ENCODE measurements around the gene IQCM.

The IQCM gene, protein sequence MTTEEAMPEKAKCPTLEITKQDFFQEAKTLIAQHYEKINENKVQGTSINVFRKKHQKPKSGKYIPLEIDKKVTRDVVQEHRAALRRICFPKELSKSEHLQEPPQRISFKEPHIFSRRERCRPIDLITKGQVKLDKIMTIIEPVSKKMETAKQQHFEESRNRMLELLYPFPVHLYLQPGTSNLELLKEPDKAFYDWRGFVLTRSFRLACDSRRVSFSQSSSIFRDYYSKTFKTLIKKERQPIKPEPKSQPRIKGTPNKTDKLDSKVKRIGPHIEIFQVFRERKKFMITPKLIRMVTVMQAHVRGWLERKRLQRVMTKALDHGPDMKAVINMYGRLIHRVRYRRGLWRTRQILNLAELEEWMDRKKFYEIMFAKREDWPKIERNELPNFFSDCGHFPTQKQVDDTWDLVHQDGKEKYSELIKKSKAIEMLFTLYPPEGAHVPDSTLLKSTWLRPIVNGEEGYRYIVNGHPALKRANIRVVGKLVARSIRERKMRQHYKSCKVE

DNA sequence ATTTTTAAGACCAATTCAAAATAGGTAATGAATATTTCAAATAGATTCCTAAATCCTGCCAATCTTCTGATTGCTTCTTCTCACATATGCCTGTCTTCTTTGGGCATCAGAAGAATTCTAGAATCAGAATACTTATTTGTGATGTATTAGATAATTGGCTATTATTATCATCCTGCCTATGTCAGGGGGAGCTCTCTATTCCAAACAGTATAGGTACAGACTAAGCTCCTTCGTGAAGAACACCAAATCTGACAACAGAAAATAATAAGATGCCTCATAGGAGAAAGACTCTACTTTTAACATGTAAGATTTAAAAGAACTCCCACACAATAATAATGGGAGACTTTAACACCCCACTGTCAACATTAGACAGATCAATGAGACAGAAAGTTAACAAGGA is at the start of gene IQCM:
IQCM (minus strand) TSS at position 101 of the 400 bp plus-strand sequence. CDS start 73,152 bp downstream, outside the sequence.
- no peak for DNase-seq

DNA sequence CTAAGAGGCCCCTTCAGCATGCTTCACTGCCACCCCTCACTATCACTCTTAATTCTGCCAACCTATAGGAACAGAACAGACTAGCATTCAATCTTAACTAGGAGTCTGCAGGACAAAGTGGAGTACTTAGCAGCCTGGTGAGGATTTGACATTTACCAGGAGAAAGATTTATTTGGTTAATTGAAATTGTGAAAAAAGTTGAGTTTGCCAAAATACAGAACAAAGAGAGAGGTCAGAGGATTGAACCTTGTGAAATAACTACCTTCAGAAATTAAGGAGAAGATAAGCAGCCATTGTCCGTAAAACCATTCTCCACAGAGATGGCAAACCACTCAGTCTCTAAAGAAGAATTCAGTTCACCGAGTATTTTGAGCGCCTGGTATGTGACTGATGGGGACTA is 41.8 kb upstream of the IQCM start:
- DNase-seq, result no peak

DNA sequence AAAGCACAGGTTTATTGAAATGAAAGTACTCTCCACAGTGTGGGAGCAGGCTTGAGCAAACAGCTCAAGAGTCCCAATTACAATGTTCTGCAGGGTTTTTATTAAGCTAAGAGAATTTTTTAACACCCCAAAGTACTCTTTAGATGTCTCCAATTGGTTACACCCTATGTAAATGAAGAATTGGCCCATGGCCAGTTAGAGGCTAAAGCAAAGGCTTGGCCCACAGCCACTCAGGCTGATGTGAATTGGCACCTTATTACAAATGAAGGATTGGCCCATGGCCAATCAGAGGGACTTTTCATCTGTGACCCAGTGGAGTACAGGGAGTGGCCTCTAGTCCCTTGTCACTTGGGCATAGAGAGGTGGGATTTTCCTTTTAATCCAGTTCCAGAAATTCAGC is 30.1 kb upstream of the IQCM start:
- peak; percentile 96 for DNase-seq

DNA sequence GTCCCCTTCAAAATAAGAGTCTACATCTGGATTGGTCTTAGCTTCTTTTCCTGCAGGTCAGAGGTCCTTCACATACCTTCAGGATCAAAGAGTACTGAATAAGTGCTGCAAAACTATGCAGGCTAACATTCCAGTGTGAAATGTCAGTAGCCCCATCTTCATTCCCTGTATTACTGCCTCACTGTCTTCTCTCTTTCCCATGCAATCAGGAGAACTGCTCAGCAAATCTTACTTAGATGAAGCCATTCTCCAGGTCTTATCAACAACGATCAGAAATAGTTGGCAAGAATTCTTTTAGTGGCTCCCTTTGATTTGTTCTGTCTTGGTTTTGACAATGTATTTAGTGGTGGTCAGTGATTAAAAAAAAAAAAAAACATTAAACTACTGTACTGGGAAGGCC is 26.0 kb upstream of the IQCM start:
- DNase-seq, result no peak

DNA sequence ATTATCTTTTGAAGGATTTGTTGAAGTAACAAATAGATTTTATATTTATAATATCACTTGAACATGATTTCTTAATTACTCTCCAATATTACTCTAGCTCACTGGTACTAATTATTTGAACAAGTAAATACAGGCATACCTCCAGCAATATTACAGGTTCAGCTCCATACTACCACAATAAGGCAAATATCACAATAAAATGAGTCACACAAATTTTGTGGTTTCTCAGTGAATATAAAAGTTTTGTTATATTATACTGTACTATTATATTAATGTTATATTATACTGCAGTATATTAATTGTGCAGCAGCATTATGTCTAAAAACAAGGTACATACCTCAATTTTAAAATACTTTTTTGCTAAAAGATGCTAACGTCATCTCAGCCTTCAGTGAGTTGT is 22.4 kb upstream of the IQCM start:
- DNase-seq, result no peak

DNA sequence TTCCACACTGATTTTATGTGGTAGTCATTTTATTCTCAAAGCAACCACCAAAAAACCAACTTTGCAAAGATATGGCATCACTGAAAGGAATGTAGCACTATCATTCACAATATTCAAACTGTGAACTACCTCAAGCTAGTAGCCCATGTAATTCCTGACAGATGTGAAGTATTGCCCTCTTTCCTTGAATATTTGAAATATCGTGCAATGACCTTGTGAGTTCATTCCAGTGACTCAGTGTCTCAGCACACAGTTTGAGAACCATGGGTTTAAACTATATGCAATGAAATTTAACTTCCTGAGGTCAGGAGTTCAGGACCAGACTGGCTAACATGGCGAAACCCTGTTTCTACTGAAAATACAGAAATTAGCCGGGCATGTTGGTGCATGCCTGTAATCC is 20.9 kb upstream of the IQCM start:
- DNase-seq, result no peak

DNA sequence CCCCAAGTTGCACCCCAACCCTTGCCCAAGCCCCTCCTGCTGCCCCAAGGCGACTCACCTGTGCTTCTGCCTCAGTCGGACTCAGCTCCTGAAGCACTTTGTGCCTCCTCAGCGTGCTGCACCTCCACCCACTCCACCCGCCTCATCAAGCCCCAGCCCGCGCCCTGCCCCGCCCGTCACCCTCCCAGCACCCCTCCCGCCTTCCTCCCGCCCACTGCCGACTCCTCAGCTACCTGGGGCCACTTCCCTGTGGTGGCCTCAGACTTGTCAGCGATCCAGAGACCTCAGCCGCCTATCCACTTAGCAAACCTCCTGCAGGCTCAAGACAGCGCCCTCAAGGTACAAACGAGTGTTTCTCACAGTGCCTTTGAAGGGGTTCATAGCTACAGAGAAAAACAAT is 19.6 kb upstream of the IQCM start:
- DNase-seq, result no peak

DNA sequence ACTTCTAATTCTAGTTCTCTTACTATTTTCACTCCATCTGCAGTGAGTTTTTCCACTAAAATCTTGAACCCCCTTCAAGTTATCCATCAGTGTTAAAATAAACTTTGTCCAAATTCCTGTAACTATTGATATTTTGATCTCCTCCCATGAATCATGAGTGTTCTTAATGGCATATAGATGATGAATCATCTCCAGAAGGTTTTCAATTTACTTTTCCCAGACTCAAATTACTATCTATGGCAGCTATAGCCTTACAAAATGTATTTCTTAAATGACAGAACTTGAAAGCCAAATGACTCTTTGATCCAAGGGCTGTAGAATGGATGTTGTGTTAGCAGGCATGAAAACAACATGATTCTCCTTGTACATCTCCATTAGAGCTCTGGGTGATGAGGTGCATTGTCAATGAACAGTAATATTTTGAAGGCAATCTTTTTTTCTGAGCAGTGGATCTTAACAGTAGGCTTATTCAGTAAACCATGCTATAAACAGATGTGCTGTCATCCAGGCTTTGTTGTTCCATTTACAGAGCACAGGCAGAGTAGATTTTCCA is 16.1 kb upstream of the IQCM start:
- no peak for DNase-seq

DNA sequence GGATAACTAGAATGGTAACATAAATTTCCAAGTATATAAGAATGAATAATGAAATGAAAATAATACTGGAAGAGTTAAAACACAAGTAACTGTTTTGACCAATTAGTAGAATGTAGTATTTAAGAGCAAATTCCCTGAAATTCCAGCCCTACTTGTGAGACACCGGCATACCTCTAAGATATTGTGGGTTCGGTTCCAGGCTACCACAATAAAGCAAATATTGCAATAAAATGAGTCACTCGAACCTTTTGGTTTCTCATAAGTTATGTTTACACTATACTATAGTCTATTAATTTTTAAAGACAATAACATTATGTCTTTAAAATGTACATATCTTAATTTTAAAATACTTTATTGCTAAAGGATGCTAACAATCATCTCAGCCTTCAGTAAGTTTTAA is 15.2 kb upstream of the IQCM start:
- no peak for DNase-seq

DNA sequence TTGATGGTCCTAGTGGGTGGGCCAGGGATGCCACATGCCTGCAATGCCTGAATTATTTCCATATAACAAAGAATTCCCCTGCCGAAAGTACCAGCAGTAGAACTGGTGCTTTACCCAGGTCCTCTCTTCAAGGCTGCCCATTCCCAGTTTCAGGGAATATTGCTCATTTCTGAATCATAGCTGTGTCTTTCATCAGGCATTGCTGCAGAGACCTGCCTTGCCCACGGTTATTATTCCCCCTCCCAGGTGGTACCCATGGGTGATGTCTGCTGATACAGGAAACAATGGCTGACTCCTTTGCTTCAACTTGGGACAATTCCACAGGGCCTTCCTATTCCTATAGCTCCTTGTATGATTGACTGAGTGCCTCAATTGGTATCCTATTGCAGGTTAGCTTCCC is 9.7 kb upstream of the IQCM start:
- DNase-seq, result no peak

DNA sequence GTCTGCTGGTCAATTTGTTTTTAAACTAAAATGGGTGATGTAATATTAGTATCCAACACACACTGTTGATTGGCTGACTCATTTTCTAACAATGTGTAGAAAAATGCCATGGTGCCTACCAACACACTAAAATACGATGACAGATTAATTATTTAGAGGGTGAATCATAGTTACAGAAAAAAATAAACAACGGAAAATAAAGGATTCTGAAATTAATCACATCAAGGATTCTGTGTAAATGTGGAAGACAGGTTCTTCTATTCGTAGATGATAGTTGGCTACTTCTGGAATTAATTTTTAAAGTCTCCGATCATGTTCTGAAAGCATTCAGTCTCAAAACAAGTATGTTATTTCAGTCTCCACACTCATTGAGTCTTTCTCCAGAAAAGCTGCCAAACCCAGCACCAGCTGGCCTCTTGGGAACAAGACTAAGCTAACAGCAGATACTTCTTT is 8.2 kb upstream of the IQCM start:
- DNase-seq, result no peak

DNA sequence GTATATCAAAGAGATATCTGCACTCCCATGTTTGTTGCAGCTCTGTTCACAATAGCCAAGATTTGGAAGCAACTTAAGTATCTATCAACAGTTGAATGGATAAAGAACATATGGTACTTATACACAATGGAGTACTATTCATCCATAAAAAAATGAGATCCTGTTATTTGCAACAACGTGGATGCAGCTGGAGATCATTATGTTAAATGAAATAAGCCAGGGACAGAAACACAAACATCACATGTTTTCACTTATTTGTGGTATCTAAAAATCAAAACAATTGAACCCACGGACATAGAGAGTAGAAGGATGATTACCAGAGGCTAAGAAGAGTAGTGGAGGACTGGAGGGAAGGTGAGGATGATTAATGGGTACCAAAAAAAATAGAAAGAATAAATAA is 14.2 kb downstream of the IQCM start:
- no peak for DNase-seq

DNA sequence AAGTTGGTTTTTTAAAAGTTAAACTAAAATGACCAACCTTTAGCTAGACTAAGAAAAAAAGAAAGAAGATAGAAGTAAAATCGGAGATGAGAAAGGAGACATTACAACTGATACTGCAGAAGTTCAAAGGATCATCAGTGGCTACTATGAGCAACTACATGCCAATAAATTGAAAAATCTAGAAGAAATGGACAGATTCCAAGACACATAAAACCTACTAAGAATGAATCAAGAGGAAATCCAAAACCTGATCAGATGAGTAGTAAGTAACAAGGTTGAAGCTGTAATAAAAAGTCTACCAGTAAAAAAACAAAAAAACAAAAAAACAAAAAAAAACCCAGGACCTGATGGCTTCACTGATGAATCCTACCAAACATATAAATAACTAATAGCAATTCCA is 16.1 kb downstream of the IQCM start:
- no peak for DNase-seq

DNA sequence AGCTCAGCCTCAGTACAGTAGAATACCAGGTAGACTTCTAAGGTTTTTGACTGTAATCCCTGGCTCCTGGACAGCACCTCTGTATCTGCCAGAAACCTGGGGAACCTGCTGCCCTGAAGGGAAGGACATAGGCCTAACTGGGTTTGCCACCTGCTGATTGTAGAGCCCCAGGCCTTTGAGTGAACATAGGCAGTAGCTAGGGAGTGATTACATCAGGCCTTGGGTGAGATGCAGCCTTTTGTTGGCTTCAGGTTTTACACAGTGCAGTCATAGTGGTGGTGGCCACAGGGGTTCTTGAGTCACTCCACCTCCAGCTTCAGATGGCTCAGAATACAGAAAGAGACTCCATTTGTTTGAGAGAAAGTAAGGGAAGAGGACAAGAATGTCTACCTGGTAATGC is 19.3 kb downstream of the IQCM start:
- DNase-seq, result no peak

DNA sequence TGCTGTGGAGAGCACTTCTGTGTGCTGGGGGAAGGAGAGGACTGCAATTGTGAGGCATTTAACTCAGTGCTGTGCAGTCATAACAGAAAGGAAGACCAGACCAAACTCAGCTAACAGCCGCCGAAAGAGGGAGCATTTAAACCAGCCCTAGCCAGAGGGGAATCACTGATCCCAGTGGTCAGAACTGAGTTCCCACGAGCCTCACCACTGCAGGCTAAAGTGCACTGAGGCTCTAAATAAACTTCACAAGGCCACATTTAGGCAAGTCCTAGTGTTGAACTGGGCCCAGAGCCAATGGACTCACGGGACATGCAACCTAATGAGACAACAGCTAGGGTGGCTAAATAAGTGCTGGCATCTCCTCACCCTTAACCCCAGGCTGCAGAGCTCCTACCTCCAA is 20.4 kb downstream of the IQCM start:
- DNase-seq, result no peak

DNA sequence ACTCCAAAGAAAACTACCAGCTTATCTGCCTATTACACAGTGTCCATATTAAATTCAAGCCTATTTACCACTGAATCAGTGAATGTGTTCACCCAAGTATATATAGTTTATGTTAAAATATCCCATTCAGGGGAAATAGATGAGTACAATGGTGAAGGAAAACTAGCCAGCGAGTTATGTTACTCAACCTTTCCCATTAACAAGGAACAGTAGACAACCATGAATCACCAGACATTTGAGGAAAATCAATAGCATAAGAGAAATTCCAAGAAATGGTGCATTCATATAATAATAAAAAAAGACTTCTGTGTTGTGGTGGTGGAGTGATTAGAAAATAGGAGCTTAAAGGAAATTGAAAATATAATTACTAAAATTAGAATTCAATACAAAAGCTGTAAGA is 21.3 kb downstream of the IQCM start:
- no peak for DNase-seq

DNA sequence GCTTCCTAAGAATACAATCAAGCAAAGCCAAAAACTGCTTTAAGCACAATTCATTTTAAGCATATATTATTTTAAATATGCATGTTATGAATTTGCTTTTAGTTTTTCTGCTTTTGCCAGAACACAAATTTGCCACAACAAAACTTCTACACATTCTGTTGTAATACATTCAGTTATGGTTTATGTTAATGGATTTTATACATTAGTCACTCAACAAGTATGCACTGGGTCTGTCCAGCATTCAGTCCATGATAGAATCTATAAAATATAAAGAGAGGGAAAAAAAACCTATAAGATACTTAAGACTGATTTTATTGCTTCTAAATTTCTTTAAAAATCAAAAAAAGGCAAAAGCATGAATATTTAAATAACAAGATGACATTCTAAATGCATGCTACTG is 22.2 kb downstream of the IQCM start:
- DNase-seq, result no peak

DNA sequence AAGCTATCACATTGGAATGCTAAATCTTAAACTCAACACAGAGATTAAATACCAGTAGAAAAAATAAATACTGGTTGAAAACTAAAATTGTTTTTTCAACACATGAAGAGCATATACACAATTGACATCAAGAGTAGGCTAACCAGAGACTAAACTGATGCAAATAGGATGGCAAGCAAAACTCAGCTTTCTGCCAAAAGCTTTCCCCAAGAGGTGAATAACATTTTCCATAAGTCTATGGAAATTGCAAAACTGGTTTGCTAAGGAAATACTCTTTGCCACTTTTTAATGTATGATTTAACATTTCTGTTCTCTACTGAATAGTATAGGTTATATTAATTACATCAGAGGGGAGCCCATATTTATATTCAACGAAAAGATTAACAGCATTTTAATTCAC is 23.8 kb downstream of the IQCM start:
- no peak for DNase-seq

DNA sequence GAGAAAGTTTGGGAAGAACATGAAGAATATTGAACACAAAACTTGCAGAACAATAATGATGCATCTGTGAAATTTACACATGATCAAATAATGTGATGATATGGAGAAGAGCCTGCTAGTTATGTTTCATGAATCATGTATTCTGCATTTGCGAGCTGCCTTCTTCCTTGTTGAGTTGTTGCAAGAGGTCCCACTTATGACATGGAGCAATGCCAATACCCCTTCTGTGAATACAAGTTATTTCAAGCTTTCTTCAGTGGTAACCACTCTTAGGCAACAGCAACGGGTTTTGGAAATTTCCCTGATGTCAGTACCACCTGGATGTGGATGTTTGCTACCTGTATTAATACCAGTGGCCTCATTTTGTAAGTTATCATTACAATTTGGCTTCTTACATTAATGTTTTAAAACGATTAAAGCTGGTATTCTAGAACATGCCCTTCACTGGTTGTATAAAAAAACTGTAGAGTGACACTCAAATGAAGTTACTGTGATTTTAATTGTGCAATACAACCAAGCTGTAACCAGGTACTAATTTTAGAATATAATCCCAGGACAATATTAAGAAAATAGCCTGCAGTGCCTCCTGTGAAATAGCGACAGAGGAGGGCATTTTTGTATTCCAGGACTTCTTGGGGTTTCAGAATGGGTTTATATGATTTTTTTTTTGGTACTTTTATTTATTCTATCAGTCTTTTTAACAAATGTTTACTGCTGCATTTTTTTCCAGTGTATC is 25.3 kb downstream of the IQCM start:
- DNase-seq, result no peak

DNA sequence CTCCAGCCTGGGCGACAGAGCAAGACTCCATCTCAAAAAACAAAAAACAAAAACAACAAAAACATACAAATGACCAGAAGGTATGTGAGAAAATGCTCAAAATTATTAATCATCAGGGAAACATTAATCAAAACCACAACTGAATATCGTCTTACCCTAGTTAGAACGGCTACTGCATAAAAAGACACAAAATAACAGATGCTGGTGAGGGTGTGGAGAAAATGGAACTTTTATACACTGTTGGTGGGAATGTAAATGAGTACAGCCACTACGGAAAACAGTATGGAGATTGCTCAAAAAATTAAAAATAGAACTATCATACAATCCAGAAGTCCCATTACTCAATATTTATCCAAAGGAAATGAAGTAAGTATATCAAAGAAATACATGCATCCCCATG is 27.3 kb downstream of the IQCM start:
- DNase-seq, result no peak

DNA sequence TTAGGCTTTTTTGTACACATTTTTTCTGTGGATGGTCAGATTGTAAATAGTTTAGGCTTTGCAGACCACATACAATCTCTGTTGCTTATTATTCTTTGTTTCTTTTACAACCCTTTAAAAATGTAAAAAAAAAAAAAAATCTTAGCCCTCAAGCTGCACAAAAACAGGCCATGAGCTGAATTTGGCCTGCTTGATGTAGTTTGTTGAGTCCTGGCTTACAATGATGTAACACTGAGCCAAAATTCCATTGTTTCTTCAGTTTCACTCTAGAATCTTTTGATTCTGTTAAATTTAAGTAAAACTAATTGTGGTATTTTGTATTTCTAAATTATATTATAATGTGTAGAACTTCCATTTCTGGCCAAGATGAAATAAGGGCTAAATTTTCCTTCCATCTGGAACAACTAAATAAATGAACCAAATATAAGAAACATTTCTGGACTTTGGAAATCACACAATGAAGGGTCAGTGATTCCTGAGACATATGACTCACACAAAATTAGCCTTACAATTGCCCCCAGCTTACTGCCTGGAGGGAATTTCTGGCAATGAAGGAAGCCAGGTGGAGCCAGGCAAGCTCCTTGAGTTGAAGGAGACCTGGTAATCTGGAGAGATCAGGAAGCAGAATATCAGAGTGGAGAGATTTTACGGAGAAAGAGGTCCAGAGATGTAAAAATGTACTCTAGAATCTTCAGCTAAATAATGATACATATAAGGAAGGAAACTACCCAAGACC is 29.8 kb downstream of the IQCM start:
- DNase-seq, result no peak

DNA sequence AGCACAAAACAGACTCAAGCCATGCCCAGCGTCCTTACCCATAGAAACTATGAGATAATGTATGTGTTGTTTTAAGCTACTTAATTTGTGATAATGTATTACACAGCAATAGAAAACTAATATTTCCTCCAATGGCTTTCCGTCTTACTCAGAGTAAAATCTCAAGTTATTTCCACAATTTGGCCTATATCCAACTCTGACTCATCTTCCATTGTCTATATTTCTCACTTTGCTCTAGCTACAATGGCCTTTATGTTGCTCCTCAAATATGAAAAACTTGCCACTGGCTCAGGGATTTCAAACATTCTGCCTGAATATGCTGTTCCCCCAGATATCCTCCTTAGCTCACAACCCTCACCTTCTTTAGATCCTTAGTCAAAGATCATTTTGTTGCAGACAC is 31.6 kb downstream of the IQCM start:
- DNase-seq, result no peak

DNA sequence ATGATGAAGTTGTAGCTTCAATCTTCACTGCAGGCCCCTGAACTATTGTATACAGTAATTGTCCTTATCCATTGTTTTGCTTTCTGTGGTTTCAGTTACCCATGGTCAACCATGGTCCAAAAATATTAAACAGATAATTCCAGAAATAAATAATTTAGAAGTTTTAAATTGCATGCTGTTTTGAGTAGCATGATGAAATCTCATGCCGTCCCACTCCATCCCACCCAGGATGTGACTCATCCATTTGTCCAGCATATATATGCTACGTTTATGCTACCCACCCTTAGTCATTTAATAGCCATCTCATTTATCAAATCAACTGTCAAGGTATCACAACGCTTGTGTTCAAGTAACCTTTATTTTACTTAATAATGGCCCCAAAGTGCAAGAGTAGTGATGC is 34.5 kb downstream of the IQCM start:
- DNase-seq, result no peak

Data from NCI-H748 treated with DMSO at 0.1 percent for 48 hours (cell line).